Measurements from ENCODE around the gene HPSE2.

Gene HPSE2

GRCh38 chr10:98453729-98454128 is 781.9 kb downstream of the HPSE2 start:
- DNase-seq = no peak

DNA sequence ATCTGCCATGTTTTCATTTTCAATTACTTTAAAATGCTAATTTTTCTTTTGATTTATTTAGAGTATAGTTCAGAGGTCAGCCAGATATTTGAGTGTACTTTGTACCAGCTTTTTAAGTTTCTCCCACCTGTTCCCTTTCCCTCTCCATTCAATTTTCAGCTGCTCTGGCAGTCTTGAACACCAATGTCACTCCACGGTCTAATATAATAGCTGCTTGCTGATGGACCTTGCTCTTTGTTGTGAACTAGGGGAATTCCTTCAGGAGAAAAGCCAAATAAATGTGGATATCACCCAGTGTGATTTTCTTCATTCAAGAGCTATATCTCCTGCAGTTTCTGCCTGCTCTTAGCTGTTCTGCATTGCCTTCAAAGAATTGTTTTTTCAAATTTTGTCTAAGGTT is 785.0 kb downstream of the HPSE2 start:
- no peak for DNase-seq

DNA sequence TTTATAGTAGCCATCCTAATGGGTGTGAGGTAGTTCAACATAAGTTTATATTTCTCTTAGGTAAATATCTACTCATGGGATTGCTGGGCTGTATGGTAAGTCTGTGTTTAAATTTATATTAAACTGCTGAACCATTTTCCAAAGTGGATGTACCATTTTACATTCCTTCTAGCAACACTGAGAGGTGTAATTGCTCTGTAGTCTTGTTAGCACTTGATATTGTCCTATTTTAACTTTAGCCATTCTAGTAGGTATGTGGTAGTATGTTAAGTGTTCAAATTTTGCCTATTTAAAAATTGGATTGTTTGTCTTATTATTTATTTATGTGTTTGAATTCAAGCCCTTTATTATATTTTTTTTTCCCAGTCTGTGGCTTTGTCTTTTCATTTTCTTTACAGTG is 786.4 kb downstream of the HPSE2 start:
- DNase-seq = no peak

DNA sequence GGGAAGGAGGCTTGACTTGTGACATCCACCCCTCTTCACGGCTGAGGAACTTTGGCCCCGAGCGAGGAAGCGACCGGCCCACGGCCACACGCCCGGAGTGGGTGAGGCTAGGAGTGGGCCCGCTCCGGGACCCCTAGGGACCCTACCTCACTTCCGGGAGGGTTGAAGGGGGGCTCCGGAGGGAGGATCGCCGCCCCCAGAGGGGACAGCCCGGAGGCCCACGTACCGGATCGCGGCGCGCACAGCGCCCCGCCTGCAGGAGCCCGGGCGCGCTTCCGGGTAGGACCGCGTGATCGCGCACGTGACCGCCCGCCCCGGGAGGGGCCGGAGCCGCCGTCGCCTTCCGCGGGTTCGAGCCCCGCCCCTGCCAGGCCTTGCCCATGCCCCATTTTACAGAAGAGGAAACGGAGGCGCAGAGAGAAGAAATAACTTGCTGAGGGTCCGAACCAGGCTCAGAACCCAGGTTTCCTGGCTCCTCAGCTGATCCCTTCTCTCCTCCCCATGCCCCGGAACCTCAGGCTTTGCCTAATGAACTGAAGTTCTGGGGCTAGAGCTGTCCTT is 788.9 kb downstream of the HPSE2 start, which contains the start of gene HPS1:
HPS1 (minus strand) TSS at position 275 of the 561 bp plus-strand sequence. CDS start 3,695 bp downstream, outside the sequence.
- DNase-seq = peak; percentile 82

DNA sequence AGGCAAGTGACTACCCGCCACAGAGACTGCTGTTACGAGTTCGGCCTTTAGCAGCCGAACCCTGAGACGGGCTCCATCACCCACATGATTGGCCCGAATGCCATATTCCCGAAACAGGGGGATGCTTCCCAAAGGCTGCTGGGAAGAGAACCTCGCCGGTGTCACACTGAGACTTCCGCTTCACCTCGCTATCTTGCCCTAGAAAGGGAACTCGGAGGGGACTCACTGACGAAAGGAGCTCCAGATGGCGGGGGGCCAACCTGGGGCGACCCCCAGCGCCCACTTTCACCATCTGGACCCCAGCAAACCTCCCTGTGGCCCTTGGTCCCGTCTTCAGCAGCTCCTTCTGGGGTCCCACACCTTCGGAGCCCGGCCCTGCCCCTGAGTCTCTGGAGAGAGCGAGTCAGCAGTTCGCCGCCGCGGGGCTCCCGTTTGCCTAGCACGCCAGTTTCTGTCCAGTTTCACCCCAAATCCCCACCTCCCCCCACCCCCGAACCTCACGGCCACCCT is 789.4 kb downstream of the HPSE2 start:
- no peak for DNase-seq

DNA sequence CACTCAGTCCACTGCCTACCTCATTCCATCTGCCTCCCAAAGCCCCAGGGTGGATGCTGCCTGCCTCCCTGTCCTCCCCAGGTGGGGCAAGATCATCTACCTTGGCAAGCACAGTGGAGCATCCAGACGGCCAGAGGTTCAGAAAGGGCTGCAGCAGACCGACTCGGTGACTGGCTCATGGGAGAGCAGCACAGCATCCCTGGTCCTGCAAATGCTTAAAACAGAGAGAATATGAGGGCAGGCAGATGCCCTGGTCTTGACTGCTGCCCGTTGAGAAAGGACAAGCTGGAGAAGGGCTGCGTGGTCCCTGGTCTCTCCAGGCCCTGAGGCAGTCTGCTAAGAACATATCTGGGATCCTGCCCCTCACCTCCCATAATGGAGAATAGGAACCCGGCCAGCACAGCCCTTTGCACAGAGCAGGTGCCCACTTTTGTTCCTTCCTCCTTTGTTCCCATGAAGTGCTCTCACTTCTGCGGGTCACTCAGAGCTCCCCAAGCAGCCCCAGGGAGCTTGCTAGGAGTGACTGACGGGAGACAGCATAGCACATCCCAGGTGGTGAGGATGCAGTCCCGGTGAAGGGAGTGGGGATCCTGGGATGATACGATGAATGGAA is 790.3 kb downstream of the HPSE2 start:
- no peak for DNase-seq

- no peak for DNase-seq
Measured at GRCh38 chr10:98444314-98445006, 791.2 kb downstream of the HPSE2 start.

DNA sequence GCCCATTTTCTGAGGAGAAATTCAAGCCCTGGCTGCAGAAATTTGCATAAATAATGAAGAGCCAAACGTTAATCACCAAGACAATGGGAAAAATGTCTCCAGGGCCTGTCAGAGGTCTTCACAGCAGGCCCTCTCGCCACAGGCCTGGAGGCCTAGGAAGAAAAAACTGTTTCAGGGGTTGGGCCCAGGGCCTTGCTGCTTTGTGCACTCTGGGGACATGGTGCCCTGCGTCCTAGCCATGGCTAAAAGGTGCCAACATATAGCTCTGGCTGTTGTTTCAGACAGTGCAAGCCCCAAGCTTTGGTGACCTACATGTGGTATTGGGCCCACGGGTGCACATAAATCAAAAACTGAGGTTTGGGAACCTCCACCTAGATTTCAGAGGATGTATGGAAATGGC is 796.9 kb downstream of the HPSE2 start:
- no peak for DNase-seq

GRCh38 chr10:98436704-98437103 is 798.9 kb downstream of the HPSE2 start:
- no peak for DNase-seq

- DNase-seq = no peak
Measured at GRCh38 chr10:98435178-98435577, 800.5 kb downstream of the HPSE2 start.

- DNase-seq = no peak
Measured at GRCh38 chr10:98433881-98434732, 801.5 kb downstream of the HPSE2 start.

DNA sequence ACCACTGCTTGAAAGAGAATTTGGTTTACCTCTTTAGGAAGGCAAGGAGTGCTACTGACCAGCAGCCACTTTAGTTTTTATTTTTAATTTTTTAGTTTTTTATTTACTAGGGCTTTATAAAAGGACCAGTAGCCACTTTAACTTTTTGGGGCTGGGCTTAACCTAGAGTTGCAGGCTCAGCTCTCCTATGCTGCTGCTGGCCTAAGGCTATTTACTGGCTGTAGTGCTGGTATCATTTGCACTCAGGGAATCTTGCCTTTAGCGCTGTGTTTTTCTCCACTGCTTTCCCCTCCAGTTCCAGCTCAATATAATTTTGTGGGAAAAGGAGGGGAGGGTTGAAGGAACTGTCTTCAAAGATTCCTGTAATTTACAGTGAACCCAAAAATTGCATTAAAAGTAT is 802.3 kb downstream of the HPSE2 start:
- no peak for DNase-seq

DNA sequence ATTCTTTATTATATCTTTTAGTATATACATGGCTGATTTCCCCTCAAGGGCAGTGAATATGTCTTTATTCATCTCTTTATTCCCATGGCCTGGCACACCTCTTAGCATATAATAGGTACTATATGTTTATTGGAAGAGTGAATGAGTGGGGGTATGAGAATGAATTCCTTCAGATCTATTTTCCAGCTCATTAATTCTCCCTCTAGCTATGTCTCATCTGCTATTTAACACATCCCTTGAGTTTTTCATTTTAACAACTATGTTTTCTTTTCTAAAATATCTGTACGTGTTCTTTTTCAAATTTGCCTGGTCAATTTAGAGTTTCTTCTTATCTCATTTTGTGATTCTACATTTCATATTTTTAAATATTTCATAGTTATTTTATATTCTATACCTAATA is 803.3 kb downstream of the HPSE2 start:
- no peak for DNase-seq

DNA sequence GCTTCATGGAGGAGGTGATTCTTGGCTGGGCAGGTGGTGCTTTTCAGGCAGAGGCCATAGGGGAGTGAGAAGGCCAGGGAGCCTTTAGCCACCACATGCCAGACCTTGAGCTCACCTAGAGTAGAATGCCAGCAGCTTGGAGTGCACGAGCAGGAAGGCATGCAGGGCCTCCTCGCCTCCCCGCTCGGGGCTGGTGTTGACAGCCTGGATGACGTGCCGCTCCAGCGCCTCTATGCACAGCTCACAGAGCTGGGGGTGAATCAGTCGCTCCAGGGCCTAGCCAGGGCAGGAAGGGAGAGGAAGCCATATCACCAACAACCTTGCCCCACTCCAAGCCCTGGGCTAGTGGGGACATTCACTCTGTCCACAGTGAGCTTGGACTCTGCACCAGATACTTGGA is 804.6 kb downstream of the HPSE2 start:
- no peak for DNase-seq

DNA sequence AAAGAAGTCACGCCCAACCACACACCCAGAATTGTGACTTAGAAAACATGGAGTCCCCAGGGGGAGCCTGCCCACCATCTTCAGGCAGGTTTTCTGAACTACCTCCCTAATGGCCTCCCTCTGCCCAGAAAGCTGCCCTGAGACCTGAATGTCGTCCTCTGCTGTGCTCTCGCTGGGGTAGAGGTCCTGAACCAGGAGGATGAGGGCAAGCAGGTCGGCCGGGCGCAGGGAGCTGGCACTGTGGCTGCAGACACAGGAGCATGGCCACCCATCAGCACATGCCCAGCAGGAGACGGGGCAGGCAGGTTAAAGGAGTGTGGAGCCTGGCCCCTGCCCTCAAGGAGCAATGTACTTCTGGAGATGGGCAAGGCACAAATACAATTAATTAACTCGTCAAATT is 805.2 kb downstream of the HPSE2 start:
- no peak for DNase-seq

DNA sequence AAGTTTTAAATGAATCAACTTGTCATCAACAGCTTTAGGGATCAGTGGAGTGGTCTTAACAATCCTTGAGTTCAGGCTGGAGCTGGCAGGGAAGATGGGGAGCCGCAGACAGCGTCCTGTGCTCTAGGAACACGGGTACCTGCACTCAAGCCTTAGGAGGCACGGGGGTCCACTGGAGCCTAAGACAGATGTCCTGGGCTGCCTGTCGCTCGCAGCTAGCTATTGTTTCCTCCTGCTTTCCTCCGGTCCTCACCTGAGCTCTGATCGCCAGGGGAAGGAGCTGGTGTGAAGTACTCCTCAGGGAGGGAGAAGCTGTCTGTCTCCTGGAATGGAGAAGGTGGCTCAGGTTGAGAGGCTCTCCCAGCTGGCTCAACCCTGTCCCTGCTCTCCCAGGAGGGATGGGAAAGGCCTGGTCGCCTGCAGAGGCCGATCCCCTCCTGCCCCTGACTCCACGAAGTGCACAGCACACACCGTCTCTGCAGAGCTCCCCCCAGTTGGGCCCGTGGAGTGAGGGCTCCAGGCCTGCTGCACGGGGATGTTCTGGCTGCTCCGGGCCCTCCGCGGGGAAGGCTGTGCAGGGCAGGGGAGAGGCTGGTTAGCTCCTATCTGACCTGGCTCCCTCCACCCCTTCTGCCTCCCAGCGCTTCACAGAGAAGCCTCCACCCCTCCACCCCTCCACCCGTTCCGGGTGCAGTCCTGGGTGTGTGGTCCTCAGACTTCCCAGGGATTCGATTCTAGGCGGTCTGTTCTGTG is 806.2 kb downstream of the HPSE2 start:
- no peak for DNase-seq

GRCh38 chr10:98427011-98427515 is 808.6 kb downstream of the HPSE2 start:
- DNase-seq = no peak

- peak; percentile 46 for DNase-seq
Measured at GRCh38 chr10:98425511-98426352, 809.9 kb downstream of the HPSE2 start.

DNA sequence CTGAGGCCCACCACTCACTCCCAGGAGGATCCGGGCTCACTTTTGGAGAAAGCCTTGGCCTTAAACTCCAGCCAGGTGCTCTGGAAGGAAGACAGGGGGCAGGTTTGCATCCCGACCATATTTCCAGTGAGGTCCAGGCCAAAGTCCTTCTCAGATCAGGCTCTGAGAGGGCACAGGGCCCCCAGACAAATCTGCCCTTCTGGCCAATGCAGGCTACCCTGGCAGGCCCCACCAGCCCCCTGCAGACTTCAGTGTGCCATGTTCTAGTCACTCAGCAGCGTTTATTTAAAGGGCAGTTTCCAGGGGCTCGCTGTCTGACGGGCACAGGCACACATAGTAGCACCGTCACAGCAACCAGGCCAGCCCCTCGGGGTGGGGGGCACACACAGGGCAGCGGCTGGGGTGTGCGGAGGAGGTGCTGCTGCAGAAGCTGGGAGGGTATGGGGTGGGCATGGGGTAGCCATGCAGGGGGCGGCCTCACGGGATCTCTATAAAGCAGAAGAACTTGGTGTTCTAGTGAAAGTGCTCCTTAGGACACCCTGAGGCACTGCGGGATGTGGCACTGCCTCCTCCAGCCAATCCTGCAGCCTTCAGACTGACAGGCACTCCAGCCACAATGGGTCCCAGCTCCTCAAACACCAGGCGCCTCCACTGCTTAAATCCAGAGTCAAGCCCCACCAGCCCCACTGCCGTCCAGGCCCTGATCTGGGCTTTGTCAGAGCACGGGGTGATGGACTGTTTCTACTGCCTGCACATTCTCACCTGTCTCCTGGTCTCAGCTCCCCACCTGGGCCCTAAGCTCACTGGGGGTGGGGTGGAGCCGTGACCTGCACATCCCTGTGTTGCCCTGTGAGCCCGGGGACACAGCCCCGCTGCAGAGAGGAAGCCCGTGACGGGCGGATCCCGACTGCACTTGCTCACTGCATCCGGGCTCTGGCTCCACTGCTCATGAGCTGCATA is 811.1 kb downstream of the HPSE2 start:
- DNase-seq = no peak

- DNase-seq = no peak
Measured at GRCh38 chr10:98423691-98424120, 811.9 kb downstream of the HPSE2 start.

Measured in activated T-cell treated with anti-CD3 and anti-CD28 coated beads, Interleukin-2, amount 50 U/mL, for 1 hour (primary cell).